ENCODE results near the gene PTCH1.

Gene PTCH1
- 0 to 0.49 (median 0.08) reads per million in 18 experiments for total RNA-seq

- DNase-seq = no peak
These were observed at the start of gene PTCH1 for GRCh38 chr9:95516734-95517558. Gene PTCH1 (minus strand): TSS chr9:95516971.

DNA sequence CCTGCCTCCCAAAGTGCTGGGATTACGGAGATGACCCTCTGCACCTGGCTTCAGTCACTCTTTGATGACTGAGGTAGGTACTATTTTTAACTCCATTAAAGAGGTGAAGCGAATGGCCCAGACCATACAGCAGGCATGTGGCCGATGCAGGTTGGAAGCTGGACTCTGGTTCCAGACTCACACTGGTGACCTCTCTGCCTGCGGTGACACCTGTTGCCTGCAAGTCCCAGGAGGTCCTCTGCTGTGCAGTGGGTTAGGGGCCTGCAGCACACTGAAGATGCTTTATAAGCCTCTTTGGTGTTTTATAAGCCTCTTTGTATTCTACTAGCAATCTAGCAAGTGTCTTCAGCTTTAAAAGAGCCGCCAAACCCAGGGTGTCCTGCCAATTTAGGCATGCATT is 49.2 kb upstream of the PTCH1 start:
- no peak for DNase-seq

DNA sequence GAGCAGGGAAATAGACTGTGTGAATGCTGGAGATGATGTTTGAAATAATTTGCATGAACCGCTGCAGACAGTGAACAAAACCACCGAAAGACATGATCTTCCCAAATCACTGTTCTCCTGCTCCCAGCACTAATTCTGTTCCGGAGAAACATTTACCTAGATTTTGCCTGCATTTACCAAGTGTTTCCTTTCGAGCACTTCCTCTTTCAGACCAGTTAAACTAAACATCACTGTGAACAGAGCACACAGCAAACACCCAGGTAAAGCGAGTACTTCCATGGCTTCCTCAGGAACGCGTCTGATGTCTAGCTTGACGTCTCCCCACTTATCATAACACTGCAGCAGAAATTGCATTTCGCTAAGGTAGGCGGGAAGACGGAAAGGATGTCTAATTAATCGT is 45.1 kb upstream of the PTCH1 start:
- DNase-seq = no peak

DNA sequence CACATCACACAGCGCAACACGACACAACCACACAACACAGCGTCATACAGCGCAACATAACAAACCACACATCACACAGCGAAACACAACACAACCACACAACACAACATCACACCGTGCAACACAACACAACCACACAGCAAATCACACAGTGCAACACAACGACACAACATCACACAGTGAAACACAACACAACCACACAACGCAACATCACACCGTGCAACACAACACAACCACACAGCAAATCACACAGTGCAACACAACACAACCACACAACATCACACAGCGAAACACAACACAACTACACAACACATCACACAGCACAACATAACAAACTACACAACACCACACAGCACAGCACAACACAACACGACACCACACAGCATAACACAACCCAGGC is 40.4 kb upstream of the PTCH1 start:
- no peak for DNase-seq

- no peak for DNase-seq
These were observed 39.8 kb upstream of the PTCH1 start for GRCh38 chr9:95556521-95556920.

DNA sequence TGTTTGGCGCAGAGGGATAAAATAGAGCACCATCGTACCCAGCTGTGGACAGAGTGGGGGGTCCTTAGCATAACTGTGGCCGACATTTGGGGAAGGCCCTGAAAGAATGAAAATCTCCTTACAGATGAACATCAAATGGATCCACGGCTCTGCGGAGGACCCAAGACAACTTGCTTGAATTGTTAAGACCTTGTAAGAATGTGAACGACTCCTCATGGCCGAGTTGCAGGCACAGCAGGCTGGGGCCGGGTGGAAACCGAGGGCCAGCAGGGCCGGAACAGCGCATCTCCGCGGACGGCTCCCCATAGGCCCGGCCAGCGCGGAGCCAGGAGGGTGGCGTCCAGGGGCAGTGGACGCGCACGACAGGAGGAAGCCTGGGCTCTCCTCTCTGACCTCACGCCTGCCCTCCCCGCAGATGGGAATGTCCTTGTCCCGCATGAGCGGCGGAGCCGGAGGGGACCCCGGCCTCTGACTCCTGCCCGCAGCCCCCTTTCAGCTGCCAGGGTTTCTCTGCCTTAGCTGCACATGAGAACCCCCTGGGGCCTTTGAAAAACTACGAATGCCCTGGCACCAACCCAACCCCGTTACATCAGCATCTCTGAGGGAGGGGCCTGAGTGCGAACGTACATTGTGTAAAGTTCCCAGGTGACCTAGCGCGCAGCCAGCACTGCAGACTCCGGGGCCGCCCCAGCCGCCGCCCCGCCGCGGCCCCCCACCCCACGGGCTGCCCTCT is 36.2 kb upstream of the PTCH1 start:
- DNase-seq = no peak

DNA sequence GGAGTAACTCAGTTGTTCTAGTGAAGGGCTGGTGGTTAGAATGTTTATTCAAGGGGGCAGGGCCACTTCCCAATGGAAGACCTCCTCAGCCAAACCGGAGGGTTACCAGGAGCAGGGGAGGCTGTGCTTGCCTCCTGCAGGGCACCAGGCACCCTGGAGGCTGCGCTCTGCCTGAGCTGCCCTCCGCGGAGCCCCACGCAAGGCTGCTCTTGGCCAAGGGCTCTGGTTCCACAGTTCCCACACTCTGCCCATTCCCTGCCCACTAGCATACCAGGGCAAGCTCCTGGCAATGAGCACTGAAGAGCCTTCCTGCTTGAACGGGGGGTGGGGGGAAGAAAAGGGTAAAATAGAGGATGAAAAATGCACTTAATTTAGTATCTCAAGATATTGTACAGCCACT is 35.5 kb upstream of the PTCH1 start:
- DNase-seq = no peak

DNA sequence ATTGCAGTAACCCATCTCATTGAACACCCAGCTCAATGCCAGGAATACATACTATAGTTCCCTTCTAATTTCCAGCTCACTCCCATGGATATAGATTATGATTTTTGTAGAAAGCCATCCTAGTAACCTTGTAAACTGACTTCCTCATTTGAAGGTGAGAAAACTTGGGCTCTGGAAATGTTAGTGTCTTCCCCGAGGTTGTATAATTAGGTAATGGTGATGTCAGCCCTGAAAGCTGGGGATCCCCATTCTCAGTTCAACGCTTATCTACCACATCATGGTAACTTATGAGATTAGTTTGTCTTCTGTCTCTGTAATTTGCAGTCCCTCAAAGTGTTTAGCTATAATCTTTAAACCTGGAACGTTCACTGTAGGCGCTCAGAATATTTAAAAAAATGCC is 34.6 kb upstream of the PTCH1 start:
- no peak for DNase-seq

DNA sequence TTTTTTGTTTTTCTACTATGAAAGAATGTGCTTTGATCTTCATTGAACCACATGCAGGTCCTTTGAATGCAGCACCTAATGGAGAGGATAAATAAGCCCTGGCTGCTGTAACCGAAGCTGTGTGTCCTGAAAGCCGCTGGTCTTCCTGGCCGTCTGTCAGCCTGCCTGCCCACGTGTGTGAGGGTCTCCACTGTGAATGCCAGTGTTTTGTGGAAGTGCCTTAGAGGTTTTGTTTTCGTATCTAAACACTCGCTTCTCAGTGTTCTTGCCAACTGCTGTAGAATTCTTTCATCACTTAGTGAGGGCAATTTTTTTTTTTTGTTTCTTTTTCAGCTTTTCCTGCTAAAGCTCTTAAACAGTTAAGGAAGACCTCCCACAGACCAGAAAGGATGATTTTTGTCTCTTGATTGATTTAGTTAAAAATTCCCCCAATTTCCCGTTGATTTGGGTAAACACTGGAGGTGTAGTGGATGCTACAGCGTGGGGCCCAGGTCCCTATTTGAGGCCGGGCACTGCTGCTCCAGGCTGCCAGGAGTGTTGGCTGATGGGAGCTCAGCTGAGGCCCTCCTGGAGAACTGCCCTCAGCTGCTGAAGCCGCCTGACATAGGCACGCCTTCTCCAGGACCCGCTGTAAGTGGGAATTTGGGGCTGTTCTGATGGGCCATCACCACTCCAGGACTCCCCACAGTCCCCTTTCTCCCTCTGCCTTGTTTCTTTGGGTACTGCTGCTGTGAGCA is 29.2 kb upstream of the PTCH1 start:
- no peak for DNase-seq

- no peak for DNase-seq
These were observed 17.4 kb upstream of the PTCH1 start for GRCh38 chr9:95533996-95534680.

- no peak for DNase-seq
These were observed 13.1 kb upstream of the PTCH1 start for GRCh38 chr9:95529910-95530309.

DNA sequence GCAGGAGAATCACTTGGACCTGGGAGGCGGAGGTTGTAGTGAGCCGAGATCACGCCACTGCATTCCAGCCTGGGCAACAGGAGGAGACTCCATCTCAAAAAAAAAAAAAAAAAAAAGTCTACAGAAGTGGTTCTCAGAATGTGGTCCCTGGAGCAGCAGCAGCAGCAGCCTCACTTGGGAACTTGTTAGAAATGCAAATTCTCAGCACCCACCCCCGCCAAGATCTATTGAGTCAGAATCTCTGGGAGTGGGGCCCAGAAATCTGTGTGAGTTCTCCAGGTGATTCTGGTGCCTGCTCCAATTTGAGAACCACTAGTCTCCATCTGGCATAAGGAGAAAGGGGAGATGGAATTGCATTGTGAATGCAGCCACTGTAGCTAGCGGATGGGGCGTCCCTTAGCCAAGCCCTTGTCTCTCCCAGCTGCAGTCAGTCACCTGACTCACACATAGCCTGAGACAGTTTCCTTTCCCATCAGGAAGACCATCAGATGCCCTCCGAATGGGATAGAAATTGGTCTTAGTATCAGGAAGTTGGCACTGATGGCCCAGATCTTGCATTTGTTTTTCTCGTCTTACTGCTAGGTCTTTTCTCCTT is 12.2 kb upstream of the PTCH1 start:
- no peak for DNase-seq

- no peak for DNase-seq
These were observed 6.2 kb upstream of the PTCH1 start for GRCh38 chr9:95522871-95523370.

- DNase-seq = no peak
These were observed 4.9 kb upstream of the PTCH1 start for GRCh38 chr9:95521699-95522098.

GRCh38 chr9:95517559-95518425 is 1.0 kb upstream of the PTCH1 start:
- DNase-seq = no peak

- DNase-seq = no peak
These were observed 494 bp downstream of the PTCH1 start for GRCh38 chr9:95516221-95516733.

DNA sequence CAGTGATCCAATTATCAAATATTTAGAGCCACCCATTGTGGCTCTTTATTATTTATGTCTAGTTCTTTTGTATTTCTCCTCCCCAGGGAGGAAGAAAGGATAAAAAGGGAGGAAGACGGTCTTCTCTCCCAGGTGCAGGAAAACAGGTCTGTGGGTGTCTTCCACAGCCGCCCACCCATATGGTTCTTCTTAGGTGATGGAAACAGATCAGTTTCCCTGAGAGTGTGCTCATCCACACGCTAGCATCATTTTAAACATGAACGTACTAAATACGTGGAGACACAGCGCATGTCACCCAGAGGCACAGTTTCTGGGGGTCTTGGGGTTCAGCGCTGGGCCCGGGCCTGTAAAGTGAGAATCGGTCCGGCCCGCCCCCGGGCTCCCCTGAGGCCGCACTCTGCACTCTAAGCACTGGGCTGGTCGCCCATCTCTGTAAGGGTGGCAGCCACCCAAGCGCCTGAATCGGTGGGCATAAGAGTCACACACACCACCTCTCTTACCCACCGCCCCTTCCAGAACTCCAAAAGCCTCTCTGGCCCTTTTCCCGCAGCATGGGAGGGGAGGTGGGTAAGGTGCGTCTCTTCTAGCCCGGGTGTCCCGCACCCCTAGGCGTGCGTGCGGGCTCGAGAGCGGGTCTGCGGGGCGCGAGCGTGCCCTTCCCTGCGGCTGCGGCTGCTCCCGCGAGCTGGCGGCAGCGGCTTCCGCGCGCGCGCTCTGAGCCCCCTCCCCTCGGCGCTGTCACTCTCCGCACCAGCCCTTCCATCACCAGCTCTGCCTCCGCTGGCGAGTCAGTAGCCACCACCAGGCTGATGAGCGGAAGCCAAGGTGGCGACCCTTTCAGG is 1.3 kb downstream of the PTCH1 start:
- no peak for DNase-seq

GRCh38 chr9:95514342-95514741 is 2.4 kb downstream of the PTCH1 start:
- no peak for DNase-seq

GRCh38 chr9:95513711-95514110 is 3.1 kb downstream of the PTCH1 start:
- no peak for DNase-seq

DNA sequence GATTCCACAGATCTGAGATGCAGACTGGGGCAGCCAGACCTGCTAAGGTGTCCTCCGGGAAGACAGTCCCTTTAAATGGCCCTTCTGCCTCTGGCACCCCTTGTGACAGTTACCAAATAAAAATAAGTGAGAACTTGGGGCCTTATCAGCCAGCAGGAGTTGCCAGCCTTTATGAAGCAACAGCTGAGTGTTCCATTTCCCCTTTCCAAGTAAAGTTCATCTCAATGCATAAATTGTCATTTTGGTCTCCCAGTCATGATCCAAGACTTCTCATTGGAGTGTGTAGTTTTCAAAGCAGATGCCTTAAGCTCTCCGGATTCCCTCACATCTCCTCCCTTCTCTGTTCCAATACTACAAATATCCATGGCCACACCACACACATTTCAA is 4.1 kb downstream of the PTCH1 start:
- peak; percentile 25 to 39 for DNase-seq
